Hepatocyte (in vitro differentiated cells): ENCODE results near the gene TCF7L1. TPM values are rescaled to one million over a fixed set of nuclear protein-coding genes. Genes with fewer than 3 reads are reported as not detected.
A peak's percentile ranks its signal among the peaks of the same experiment; 100 is the strongest.

ENCODE experiments used
- DNase-seq: peaks from one replicate; pipeline ENCODE4 v3.0.0-alpha.2; 2016; ENCODE audit warnings: low spot score
- H2AFZ ChIP-seq: fragments of 200-600 bp; sonication (generic); 2 replicates; pipeline ENCODE4 v1.6.0; 2016; ENCODE audit warnings: antibody characterized with exemption, mild to moderate bottlenecking
- H3K27ac ChIP-seq: fragments of 200-600 bp; sonication (generic); 2 replicates; pipeline ENCODE4 v1.5.1; 2016; ENCODE audit warnings: mild to moderate bottlenecking
- H3K27me3 ChIP-seq: fragments of 200-600 bp; sonication (generic); 2 replicates; pipeline ENCODE4 v1.6.1; 2016
- H3K36me3 ChIP-seq: fragments of 200-600 bp; sonication (generic); replicated peaks from 2 replicates; pipeline ENCODE4 v1.5.1; 2016; ENCODE audit warnings: low read depth; ENCODE audit not compliant: insufficient read depth
- H3K4me1 ChIP-seq: fragments of 200-600 bp; sonication (generic); 2 replicates; pipeline ENCODE4 v1.5.1; 2016; ENCODE audit warnings: mild to moderate bottlenecking, moderate library complexity; ENCODE audit not compliant: insufficient read depth
- H3K4me2 ChIP-seq: fragments of 200-600 bp; sonication (generic); 2 replicates; pipeline ENCODE4 v1.6.0; 2016
- H3K4me3 ChIP-seq: fragments of 200-600 bp; sonication (generic); 2 replicates; pipeline ENCODE4 v1.5.1; 2016; ENCODE audit warnings: mild to moderate bottlenecking
- H3K79me2 ChIP-seq: fragments of 200-600 bp; sonication (generic); 2 replicates; pipeline ENCODE4 v1.6.0; 2017; ENCODE audit warnings: mild to moderate bottlenecking
- H3K9me2 ChIP-seq: fragments of 200-600 bp; sonication (generic); replicated peaks from 2 replicates; pipeline ENCODE4 v1.6.0; 2017; ENCODE audit warnings: mild to moderate bottlenecking; ENCODE audit not compliant: insufficient read depth
- H3K9me3 ChIP-seq: fragments of 200-600 bp; sonication (generic); 2 replicates; pipeline ENCODE4 v1.5.1; 2016; ENCODE audit warnings: low read depth, mild to moderate bottlenecking
- H4K20me1 ChIP-seq: fragments of 200-600 bp; sonication (generic); 2 replicates; pipeline ENCODE4 v1.6.0; 2016; ENCODE audit warnings: mild to moderate bottlenecking; ENCODE audit not compliant: insufficient read depth, poor library complexity, severe bottlenecking
- EZH2 ChIP-seq: fragments of 200-600 bp; sonication (generic); IDR thresholded peaks from 2 replicates; pipeline ENCODE4 v1.6.1; 2016; ENCODE audit warnings: antibody characterized with exemption, mild to moderate bottlenecking, borderline replicate concordance
- EZH2phosphoT487 ChIP-seq: fragments of 200-600 bp; sonication (generic); IDR thresholded peaks from one replicate; pipeline ENCODE4 v1.6.1; 2018; ENCODE audit warnings: antibody characterized with exemption, mild to moderate bottlenecking, low read depth, moderate library complexity; ENCODE audit not compliant: unreplicated experiment, severe bottlenecking
- WGBS: methylation state at CpG from one replicate; pipeline ENCODE4 v1.1.6; 2016; ENCODE audit warnings: low lambda C conversion rate; ENCODE audit errors: missing lambda C conversion rate; 5-methylcytosine and 5-hydroxymethylcytosine counted together
- polyA plus RNA-seq: library from polyadenylated mRNA; unstranded; fragments of >200 nt; fragmentation: Nextera tagmentation; extraction: Ambion mirVana; gene quantifications from 2 replicates; pipeline ENCODE4 v1.2.1, GENCODE V29; 2016
- total RNA-seq: library from RNA; depleted of rRNA; stranded (reverse); fragments of >200 nt; gene quantifications from 2 replicates; pipeline ENCODE4 v1.2.3, GENCODE V29; 2014
- TF ChIP-seq, protein P1 (sequence below): fragments of 200-600 bp; sonication (generic); IDR thresholded peaks from 2 replicates; pipeline ENCODE4 v1.5.1; 2016; ENCODE audit warnings: antibody characterized with exemption, mild to moderate bottlenecking; ENCODE audit not compliant: poor library complexity

TCF7L1 gene
- total and polyA plus RNA-seq, 2 experiments from 2014 or later: 3.7 to 20.6 TPM

DNA sequence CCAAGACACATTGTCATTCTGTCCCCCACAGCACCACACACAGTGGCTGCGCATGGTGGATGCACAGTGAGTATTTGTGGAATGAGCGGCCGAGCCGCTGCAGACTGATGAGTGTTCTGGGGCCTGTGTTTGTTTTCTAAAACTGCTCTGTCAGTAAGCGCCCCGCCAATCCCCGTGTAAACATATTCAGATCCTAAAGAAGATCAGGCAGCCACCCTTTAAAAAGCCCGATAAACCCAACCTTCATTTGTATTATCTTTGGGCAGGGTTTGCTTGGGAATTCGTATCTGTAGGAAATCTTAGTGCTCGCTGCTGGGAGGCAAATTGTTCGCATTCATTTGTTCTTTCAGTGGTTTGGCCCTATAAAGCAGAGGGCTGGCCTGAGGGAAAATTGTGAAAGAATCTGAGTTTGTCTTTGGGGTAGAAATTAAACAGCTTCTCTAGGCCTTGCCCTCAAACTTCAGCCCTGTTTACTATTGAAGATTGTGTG is 126.0 kb downstream of the TCF7L1 start:
- no peak overlapping the region for H2AFZ ChIP-seq
- WGBS: 15% methylated on average over 11 of the region's 11 CpGs

DNA sequence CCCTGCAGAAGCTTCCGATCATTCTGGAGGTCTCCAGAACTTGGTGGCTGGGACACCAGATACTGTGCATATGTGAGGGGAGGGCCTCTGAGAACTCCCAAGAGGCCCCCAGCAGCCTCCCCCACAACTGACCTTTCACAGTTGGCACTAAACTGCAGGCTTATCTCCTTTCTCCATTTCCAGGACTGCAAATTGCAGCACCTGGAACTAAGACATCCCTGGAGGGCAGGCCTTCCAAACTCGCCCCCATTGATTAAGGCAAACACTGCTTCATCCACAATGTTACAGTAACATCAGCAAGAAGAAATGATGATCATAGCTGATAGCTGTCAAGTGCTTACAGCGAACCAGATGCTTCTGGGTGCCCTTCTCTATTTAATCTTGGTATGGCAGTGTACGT is 126.7 kb downstream of the TCF7L1 start:
- no peaks in the 10 kb centered on the region for H3K36me3 ChIP-seq
- peak overlapping the region; percentile 51 for H3K4me2 ChIP-seq
- no peak overlapping the region for H3K4me3 ChIP-seq
- H3K27me3 ChIP-seq: no peaks in the 10 kb centered on the region
- no peaks in the 10 kb centered on the region for H3K9me2 ChIP-seq
- H4K20me1 ChIP-seq: no peaks in the 10 kb centered on the region
- no peaks in the 10 kb centered on the region for H3K9me3 ChIP-seq
- peaks cover 55% of the 10 kb centered on the region for H3K4me1 ChIP-seq
- 81% methylated on average over 4 of the region's 4 CpGs for WGBS
- no peak for DNase-seq
- no peak overlapping the region for H2AFZ ChIP-seq
- H3K79me2 ChIP-seq: peaks cover 59% of the 10 kb centered on the region
- H3K27ac ChIP-seq: peak overlapping the region; percentile 66
- TF ChIP-seq EZH2phosphoT487: no peak
- TF ChIP-seq, protein P1, sequence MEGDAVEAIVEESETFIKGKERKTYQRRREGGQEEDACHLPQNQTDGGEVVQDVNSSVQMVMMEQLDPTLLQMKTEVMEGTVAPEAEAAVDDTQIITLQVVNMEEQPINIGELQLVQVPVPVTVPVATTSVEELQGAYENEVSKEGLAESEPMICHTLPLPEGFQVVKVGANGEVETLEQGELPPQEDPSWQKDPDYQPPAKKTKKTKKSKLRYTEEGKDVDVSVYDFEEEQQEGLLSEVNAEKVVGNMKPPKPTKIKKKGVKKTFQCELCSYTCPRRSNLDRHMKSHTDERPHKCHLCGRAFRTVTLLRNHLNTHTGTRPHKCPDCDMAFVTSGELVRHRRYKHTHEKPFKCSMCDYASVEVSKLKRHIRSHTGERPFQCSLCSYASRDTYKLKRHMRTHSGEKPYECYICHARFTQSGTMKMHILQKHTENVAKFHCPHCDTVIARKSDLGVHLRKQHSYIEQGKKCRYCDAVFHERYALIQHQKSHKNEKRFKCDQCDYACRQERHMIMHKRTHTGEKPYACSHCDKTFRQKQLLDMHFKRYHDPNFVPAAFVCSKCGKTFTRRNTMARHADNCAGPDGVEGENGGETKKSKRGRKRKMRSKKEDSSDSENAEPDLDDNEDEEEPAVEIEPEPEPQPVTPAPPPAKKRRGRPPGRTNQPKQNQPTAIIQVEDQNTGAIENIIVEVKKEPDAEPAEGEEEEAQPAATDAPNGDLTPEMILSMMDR: no peak
- TF ChIP-seq EZH2: no peak

More for the DNA sequence above, 126.0 kb downstream of the TCF7L1 start:
- H3K9me3 ChIP-seq: no peaks in the 10 kb centered on the region
- H3K4me1 ChIP-seq: peaks cover 63% of the 10 kb centered on the region
- H3K36me3 ChIP-seq: no peaks in the 10 kb centered on the region
- TF ChIP-seq EZH2phosphoT487: no peak
- TF ChIP-seq, protein P1: no peak
- TF ChIP-seq EZH2: no peak
- H3K27me3 ChIP-seq: no peaks in the 10 kb centered on the region
- peak overlapping the region; percentile 66 for H3K27ac ChIP-seq
- no peaks in the 10 kb centered on the region for H3K9me2 ChIP-seq
- H4K20me1 ChIP-seq: no peaks in the 10 kb centered on the region
- peaks cover 65% of the 10 kb centered on the region for H3K79me2 ChIP-seq
- peak overlapping the region; percentile 51 for H3K4me2 ChIP-seq
- H3K4me3 ChIP-seq: no peak overlapping the region
- peak; percentile 45 for DNase-seq

DNA sequence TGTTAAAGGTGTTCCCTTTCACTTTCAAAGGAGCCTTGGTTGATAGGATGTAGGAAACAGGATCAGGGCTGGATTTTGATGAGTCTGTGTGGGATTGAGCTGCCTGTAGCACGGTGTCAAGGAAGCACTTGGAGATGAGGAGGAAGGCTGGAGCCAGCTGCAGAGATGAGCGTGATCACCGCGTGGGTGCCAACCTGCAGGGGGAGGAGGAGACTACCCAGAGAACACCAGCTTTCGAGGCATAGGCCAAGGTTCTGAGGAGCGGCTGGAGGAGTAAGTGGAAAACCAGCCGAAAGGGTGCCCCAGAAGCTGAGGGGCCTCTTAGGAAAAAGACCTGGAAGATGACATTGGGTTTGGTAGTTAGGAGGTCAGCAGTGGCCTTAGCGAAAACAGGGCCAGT is 130.4 kb downstream of the TCF7L1 start:
- Histone ChIP-seq H3K4me2 (no peak overlapping the region), H3K9me3 (no peaks in the 10 kb centered on the region), H3K9me2 (no peaks in the 10 kb centered on the region), H3K4me1 (peaks cover 20% of the 10 kb centered on the region), H3K79me2 (peaks cover 41% of the 10 kb centered on the region), H3K27ac (no peak overlapping the region), H3K36me3 (no peaks in the 10 kb centered on the region), H3K4me3 (no peak overlapping the region), H4K20me1 (no peaks in the 10 kb centered on the region), H2AFZ (no peak overlapping the region), H3K27me3 (no peaks in the 10 kb centered on the region)
- 92% methylated on average over 8 of the region's 8 CpGs for WGBS
- TF ChIP-seq EZH2: no peak
- TF ChIP-seq EZH2phosphoT487: no peak
- TF ChIP-seq, protein P1: no peak
- no peak for DNase-seq
